ENCODE measurements around the gene CHRNB1.

DNA sequence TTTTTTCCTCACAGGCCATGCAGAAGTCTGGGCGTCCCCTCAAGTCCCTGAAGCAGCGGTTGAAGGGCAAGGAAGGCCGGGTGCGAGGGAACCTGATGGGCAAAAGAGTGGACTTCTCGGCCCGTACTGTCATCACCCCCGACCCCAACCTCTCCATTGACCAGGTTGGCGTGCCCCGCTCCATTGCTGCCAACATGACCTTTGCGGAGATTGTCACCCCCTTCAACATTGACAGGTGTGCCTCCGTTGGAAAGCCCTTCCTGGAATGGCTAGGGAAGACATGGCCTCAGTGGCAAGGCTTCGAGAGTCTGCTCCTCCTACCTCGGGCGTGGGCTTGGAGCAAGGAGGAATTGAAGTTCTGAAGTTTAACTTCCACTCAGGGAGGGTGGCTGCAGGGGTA lies 52.8 kb downstream of the CHRNB1 start:
- no peak for TF ChIP-seq EZH2 (IDR thresholded peaks at IDR 0.05; ENCODE audit: insufficient read depth, low read length)
- TF ChIP-seq CTCF (IDR thresholded peaks at IDR 0.05; ENCODE audit: insufficient read depth, low read depth, low read length) = no peak
